GM13976 (cell line): ENCODE results near the gene CMC2.

ENCODE experiments used
- DNase-seq: peaks from one replicate; pipeline ENCODE4 v3.0.0; 2012; ENCODE audit warnings: low spot score
- in situ Hi-C: fragments of 300-500 bp; cut with MboI; formaldehyde crosslinking; loops from one replicate; pipeline ENCODE4 v1.12.0; 2022; ENCODE audit warnings: low sequenced_read_pairs, mixed read lengths, inconsistent platforms; ENCODE audit not compliant: unreplicated experiment
- TF ChIP-seq, protein P1 (sequence below): IDR thresholded peaks from 2 replicates; pipeline ENCODE4 v1.5.1; 2012; ENCODE audit warnings: borderline replicate concordance, mild to moderate bottlenecking; ENCODE audit not compliant: insufficient read depth; ENCODE audit errors: extremely low read depth, missing control alignments, control extremely low read depth

The CMC2 gene

DNA sequence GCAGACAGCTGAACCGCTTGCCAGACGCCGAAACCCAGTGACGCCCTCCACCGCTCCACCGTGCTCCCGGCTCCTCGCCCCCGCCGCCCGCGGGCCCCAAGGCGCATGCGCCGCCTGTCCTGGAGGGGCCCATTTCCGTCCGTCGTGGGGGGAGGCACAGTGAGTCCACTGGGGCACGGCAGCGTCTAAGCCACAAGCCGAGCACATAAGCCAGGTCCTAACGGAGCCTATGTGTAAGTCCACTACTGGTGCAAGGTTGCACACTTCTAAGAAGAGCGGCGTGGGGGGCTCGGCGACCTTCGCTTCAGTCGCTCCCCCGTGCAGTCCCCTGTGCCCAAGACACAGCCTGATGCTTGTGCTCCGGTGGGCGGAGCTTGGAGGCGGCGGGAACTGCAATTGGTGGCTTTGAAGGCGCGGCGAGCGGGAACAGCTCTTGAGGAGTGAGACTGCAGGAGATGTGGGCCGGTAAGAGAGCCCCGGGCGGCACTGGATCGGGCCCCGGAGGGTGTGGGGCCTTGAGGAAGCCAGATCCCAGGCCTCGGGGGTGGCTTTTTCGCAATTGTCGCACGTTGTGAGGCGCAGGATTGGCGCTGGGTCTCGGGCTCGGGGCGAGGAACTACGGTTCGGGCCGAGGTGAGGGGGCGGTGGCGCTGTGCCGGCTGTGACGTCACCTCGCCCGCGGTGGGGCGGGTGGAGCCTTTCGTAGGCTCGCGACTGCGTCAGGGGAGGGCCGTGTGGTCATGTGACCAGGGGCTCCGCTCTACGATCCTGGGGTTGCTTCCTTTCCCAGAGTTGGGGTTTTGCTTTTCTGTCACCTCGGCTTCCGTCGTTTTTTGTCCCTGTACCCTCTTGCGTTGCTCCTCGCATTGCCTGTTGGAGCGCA is at the start of gene CMC2, which contains the start of gene CENPN:
Gene CMC2 (minus strand): TSS at position 73 of the 883 bp plus-strand sequence. CDS start 9,491 bp downstream, outside the sequence.
Gene CENPN (plus strand): TSS at position 402 of the 883 bp plus-strand sequence. CDS start 4,726 bp downstream, outside the sequence.
- in situ Hi-C loops = no loop called here

GRCh38 chr16:81053761-81054160 is 47.1 kb upstream of the CMC2 start:
- no peak for DNase-seq
- TF ChIP-seq, protein P1, sequence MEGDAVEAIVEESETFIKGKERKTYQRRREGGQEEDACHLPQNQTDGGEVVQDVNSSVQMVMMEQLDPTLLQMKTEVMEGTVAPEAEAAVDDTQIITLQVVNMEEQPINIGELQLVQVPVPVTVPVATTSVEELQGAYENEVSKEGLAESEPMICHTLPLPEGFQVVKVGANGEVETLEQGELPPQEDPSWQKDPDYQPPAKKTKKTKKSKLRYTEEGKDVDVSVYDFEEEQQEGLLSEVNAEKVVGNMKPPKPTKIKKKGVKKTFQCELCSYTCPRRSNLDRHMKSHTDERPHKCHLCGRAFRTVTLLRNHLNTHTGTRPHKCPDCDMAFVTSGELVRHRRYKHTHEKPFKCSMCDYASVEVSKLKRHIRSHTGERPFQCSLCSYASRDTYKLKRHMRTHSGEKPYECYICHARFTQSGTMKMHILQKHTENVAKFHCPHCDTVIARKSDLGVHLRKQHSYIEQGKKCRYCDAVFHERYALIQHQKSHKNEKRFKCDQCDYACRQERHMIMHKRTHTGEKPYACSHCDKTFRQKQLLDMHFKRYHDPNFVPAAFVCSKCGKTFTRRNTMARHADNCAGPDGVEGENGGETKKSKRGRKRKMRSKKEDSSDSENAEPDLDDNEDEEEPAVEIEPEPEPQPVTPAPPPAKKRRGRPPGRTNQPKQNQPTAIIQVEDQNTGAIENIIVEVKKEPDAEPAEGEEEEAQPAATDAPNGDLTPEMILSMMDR = no peak
- in situ Hi-C loops = no loop called here

More for the DNA sequence above, at the start of gene CMC2, which contains the start of gene CENPN:
- DNase-seq = peak; percentile 94
- TF ChIP-seq, protein P1 = no peak

DNA sequence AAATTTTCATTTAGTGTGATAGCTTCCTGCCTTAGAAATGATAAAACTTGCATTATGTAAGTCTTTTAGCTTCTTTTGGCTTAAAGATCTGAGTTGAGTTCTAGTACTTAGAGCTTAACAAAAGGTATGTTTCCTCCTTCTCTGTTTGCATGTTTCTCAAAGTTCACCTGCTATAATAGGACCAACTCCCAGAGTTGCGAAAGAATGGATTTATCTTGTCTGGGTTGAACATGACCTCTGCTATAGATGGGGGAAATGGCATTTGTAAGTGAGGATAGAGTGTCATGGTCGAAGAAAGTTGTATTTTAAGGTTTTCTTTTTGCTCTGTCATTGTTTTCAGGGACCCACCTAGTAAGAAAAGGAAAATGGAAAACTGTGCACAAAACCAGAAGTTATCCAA is 36.1 kb upstream of the CMC2 start:
- in situ Hi-C loops = no loop called here
- TF ChIP-seq, protein P1 = no peak
- DNase-seq = no peak

GRCh38 chr16:81041696-81042095 is 35.0 kb upstream of the CMC2 start:
- DNase-seq = no peak
- TF ChIP-seq, protein P1 = no peak
- in situ Hi-C loops = no loop called here

- TF ChIP-seq, protein P1 = no peak
- no peak for DNase-seq
- in situ Hi-C loops = no loop called here
Observed at GRCh38 chr16:81040842-81041241, 34.2 kb upstream of the CMC2 start.

GRCh38 chr16:81040131-81040530 is 33.4 kb upstream of the CMC2 start:
- TF ChIP-seq, protein P1 = no peak
- no peak for DNase-seq
- in situ Hi-C loops = no loop called here
